Small intestine (tissue), 7 donors: Measurements from ENCODE around the gene TBCD. TPM values are rescaled to one million over a fixed set of nuclear protein-coding genes. Genes with fewer than 3 reads are reported as not detected.

ENCODE experiments used
- DNase-seq, 2 donors: peaks; one replicate each; pipeline versions ENCODE4 v3.0.0 to v3.0.0-alpha.2; 2013
- FAIRE-seq: peaks from 2 replicates; lab custom pipeline; 2012; peaks lifted over from hg19 to GRCh38; lab: Jason Lieb, UNC
- H3K27ac ChIP-seq, 3 donors: one replicate each; pipeline ENCODE4 v1.5.1; 2013; ENCODE audit warnings: low read length in 2 of 3, mild to moderate bottlenecking in 2 of 3, control low read depth in 1 of 3, inconsistent platforms in 1 of 3, low read depth in 1 of 3, moderate library complexity in 1 of 3
- H3K27me3 ChIP-seq, 3 donors: one replicate each; pipeline ENCODE4 v1.6.1; 2013; ENCODE audit warnings: low read length in 3 of 3, inconsistent platforms in 1 of 3; ENCODE audit not compliant: control insufficient read depth in 3 of 3, insufficient read depth in 3 of 3
- H3K36me3 ChIP-seq, 3 donors: one replicate each; pipeline ENCODE4 v1.6.1; 2013; ENCODE audit warnings: low read length in 3 of 3, inconsistent platforms in 1 of 3, low read depth in 1 of 3, mild to moderate bottlenecking in 1 of 3, moderate library complexity in 1 of 3; ENCODE audit not compliant: control insufficient read depth in 3 of 3, insufficient read depth in 2 of 3
- H3K4me1 ChIP-seq, 3 donors: one replicate each; pipeline ENCODE4 v1.6.1; 2013; ENCODE audit warnings: low read length in 2 of 3, inconsistent platforms in 1 of 3, low read depth in 1 of 3, mild to moderate bottlenecking in 1 of 3, moderate library complexity in 1 of 3; ENCODE audit not compliant: control insufficient read depth in 3 of 3, insufficient read depth in 2 of 3
- H3K4me3 ChIP-seq, 3 donors: one replicate each; pipeline ENCODE4 v1.5.1; 2013; ENCODE audit warnings: low read length in 3 of 3, control low read depth in 1 of 3, inconsistent platforms in 1 of 3, low read depth in 1 of 3, mild to moderate bottlenecking in 1 of 3, moderate library complexity in 1 of 3
- H3K9me3 ChIP-seq, 2 donors: one replicate each; pipeline ENCODE4 v1.6.1; 2013; ENCODE audit warnings: low read depth in 1 of 2, low read length in 1 of 2; ENCODE audit not compliant: control insufficient read depth in 2 of 2, insufficient read depth in 1 of 2
- WGBS, 3 donors: extraction: QIAGEN DNeasy Blood & Tissue Kit; methylation state at CpG; one replicate each; pipeline ENCODE4 v1.1.7; 2013; 5-methylcytosine and 5-hydroxymethylcytosine counted together
- polyA plus RNA-seq, 4 donors: library from polyadenylated mRNA; stranded (reverse) in 3 of 4; unstranded in 1 of 4; fragments of 200-250 nt in 3 of 4; fragments of 120-200 nt in 1 of 4; gene quantifications; one replicate each; pipeline versions ENCODE4 v1.2.1 to v1.2.3, GENCODE V29; 2013
- donor health status: healthy with polysubstance abuse.
- donor health status: control.
- donor health status: control.
- donor health status: Bipolar disorder and iron deficiency.
- donor health status: healthy.

TBCD gene
- polyA plus RNA-seq, 4 donors: 38.7 to 83.7 (median 67.3) TPM

- FAIRE-seq (no peak), DNase-seq (no peak)
- Histone ChIP-seq H3K4me3 (no peak overlapping the region), H3K36me3 (peaks cover 0 to 67% (median under 1%) of the 10 kb centered on the region in 3 donors), H3K9me3 (no peaks in the 10 kb centered on the region), H3K27ac (no peak overlapping the region), H3K4me1 (no peaks in the 10 kb centered on the region), H3K27me3 (no peaks in the 10 kb centered on the region)
- 91 to 97% (median 94%) methylated on average over 18 of the region's 18 CpGs for WGBS, 3 donors
Measured at GRCh38 chr17:82788206-82789001, 36.5 kb downstream of the TBCD start.

GRCh38 chr17:82789051-82789592 is 37.3 kb downstream of the TBCD start:
- no peaks in the 10 kb centered on the region for H3K4me1 ChIP-seq
- no peak overlapping the region for H3K4me3 ChIP-seq
- FAIRE-seq (no peak), DNase-seq (no peak)
- H3K36me3 ChIP-seq: peaks cover 0 to 66% (median 0%) of the 10 kb centered on the region in 3 donors
- WGBS, 3 donors: 92 to 94% (median 93%) methylated on average over 19 of the region's 19 CpGs
- H3K27ac ChIP-seq: no peak overlapping the region
- H3K27me3 ChIP-seq: no peaks in the 10 kb centered on the region
- no peaks in the 10 kb centered on the region for H3K9me3 ChIP-seq

GRCh38 chr17:82789806-82790205 is 37.9 kb downstream of the TBCD start:
- 94 to 97% (median 95%) methylated on average over 18 of the region's 18 CpGs for WGBS, 3 donors

GRCh38 chr17:82790391-82790790 is 38.5 kb downstream of the TBCD start:
- DNase-seq: no peak
- Histone ChIP-seq H3K4me1 (no peaks in the 10 kb centered on the region), H3K36me3 (peaks cover 0 to 69% (median 0%) of the 10 kb centered on the region in 3 donors), H3K27ac (no peak overlapping the region), H3K27me3 (no peaks in the 10 kb centered on the region), H3K4me3 (no peak overlapping the region), H3K9me3 (no peaks in the 10 kb centered on the region)
- no peak for FAIRE-seq
- WGBS, 3 donors: 96 to 97% (median 96%) methylated on average over 13 of the region's 13 CpGs

More at GRCh38 chr17:82789806-82790205, 37.9 kb downstream of the TBCD start:
- H3K27ac ChIP-seq: no peak overlapping the region
- H3K27me3 ChIP-seq: no peaks in the 10 kb centered on the region
- H3K4me3 ChIP-seq: no peak overlapping the region
- no peak for DNase-seq
- FAIRE-seq: no peak
- peaks cover 0 to 63% (median 0%) of the 10 kb centered on the region in 3 donors for H3K36me3 ChIP-seq
- H3K4me1 ChIP-seq: no peaks in the 10 kb centered on the region
- no peaks in the 10 kb centered on the region for H3K9me3 ChIP-seq

- H3K4me3 ChIP-seq: no peak overlapping the region
- DNase-seq: no peak
- FAIRE-seq: no peak
- peaks cover 0 to 68% (median 0%) of the 10 kb centered on the region in 3 donors for H3K36me3 ChIP-seq
- H3K9me3 ChIP-seq: no peaks in the 10 kb centered on the region
- H3K27me3 ChIP-seq: no peaks in the 10 kb centered on the region
- no peak overlapping the region for H3K27ac ChIP-seq
- 90 to 94% (median 91%) methylated on average over 12 of the region's 12 CpGs for WGBS, 3 donors
- no peaks in the 10 kb centered on the region for H3K4me1 ChIP-seq
Measured at GRCh38 chr17:82791532-82791931, 39.7 kb downstream of the TBCD start.

- 80 to 93% (median 90%) methylated on average over 15 of the region's 15 CpGs for WGBS, 3 donors
- no peak for DNase-seq
- no peaks in the 10 kb centered on the region for H3K4me1 ChIP-seq
- H3K36me3 ChIP-seq: peaks cover 0 to 63% (median 0%) of the 10 kb centered on the region in 3 donors
- H3K27me3 ChIP-seq: no peaks in the 10 kb centered on the region
- H3K4me3 ChIP-seq: no peak overlapping the region
- no peak for FAIRE-seq
- H3K9me3 ChIP-seq: no peaks in the 10 kb centered on the region
- peak overlapping the region in 1 of 3 donors; percentile 56 for H3K27ac ChIP-seq
Measured at GRCh38 chr17:82793974-82794630, 42.2 kb downstream of the TBCD start.

- Histone ChIP-seq H3K27ac (peak overlapping the region in 2 of 3 donors; percentile 17 to 56), H3K36me3 (peaks cover 0 to 61% (median 0%) of the 10 kb centered on the region in 3 donors), H3K4me3 (no peak overlapping the region), H3K4me1 (no peaks in the 10 kb centered on the region), H3K27me3 (no peaks in the 10 kb centered on the region), H3K9me3 (no peaks in the 10 kb centered on the region)
- FAIRE-seq (no peak), DNase-seq (peak in 1 of 2 donors; percentile 24)
- 80 to 94% (median 88%) methylated on average over 18 of the region's 18 CpGs for WGBS, 3 donors
Measured at GRCh38 chr17:82794781-82795482, 43.1 kb downstream of the TBCD start.

GRCh38 chr17:82795615-82796014 is 43.8 kb downstream of the TBCD start:
- FAIRE-seq: no peak
- WGBS, 3 donors: 59 to 80% (median 65%) methylated on average over 14 of the region's 14 CpGs

More at GRCh38 chr17:82795615-82796014, 43.8 kb downstream of the TBCD start:
- H3K9me3 ChIP-seq: no peaks in the 10 kb centered on the region
- H3K4me1 ChIP-seq: no peaks in the 10 kb centered on the region
- no peaks in the 10 kb centered on the region for H3K27me3 ChIP-seq
- DNase-seq: peak in 1 of 2 donors; percentile 47
- H3K27ac ChIP-seq: peak overlapping the region in 1 of 3 donors; percentile 56
- H3K36me3 ChIP-seq: peaks cover 0 to 62% (median 2%) of the 10 kb centered on the region in 3 donors
- no peak overlapping the region for H3K4me3 ChIP-seq
